GM19395 (cell line): ENCODE results near the gene SLC15A3.

Experiments used
- ATAC-seq: cut with Tn5 transposase; IDR thresholded peaks from one replicate; pipeline ENCODE4 v1.9.1; 2021; ENCODE audit warnings: mild to moderate bottlenecking, moderate library complexity; ENCODE audit not compliant: unreplicated experiment

SLC15A3 gene

DNA sequence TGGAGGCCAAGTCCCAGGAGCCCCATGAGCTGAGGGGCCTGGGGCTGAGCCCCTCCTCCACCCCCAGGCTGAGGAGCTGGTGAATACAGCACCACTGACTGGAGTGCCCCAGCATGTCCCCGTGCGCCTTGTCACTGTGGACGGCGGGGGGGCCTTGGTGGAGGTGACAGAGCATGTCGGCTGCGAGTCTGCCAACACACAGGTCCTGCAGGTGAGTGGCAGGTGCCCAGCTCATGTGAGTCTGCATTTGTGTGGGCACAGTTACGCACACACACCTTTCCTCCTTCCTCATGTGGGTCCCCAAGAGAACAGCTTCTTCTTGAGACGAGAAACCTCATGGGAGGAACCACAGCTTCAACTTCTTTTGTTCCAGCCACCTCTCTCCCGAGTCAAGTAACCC lies 20.1 kb downstream of the SLC15A3 start:
- no peak for ATAC-seq

GRCh38 chr11:60930394-60930793 lies 21.6 kb downstream of the SLC15A3 start:
- ATAC-seq: no peak

DNA sequence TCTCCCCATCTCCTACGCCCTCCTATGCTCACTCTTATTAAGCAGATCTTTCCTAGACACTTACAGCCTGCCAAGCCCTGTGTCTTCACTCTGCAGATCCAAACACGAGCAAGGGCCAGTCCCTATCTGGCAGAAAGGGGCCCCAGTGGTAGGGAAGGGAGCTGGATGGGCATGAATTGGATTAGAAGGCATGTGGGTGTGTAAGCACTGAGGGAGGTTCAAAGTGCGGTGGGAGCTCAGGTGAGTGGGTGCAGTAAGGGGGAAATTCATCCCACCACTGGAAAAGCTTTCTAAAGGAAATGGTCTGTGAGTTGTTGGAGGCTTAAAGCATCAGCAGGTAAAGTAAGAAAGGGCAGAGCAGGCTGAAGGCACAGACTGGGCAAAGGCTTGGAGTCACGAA lies 22.2 kb downstream of the SLC15A3 start:
- no peak for ATAC-seq

GRCh38 chr11:60928563-60929001 lies 23.4 kb downstream of the SLC15A3 start:
- no peak for ATAC-seq

GRCh38 chr11:60927600-60927999 lies 24.4 kb downstream of the SLC15A3 start:
- no peak for ATAC-seq

- no peak for ATAC-seq
These were observed 24.8 kb downstream of the SLC15A3 start for GRCh38 chr11:60927061-60927592.

GRCh38 chr11:60926500-60926899 lies 25.5 kb downstream of the SLC15A3 start:
- ATAC-seq: no peak

- ATAC-seq: no peak
These were observed 26.1 kb downstream of the SLC15A3 start for GRCh38 chr11:60925868-60926267.

DNA sequence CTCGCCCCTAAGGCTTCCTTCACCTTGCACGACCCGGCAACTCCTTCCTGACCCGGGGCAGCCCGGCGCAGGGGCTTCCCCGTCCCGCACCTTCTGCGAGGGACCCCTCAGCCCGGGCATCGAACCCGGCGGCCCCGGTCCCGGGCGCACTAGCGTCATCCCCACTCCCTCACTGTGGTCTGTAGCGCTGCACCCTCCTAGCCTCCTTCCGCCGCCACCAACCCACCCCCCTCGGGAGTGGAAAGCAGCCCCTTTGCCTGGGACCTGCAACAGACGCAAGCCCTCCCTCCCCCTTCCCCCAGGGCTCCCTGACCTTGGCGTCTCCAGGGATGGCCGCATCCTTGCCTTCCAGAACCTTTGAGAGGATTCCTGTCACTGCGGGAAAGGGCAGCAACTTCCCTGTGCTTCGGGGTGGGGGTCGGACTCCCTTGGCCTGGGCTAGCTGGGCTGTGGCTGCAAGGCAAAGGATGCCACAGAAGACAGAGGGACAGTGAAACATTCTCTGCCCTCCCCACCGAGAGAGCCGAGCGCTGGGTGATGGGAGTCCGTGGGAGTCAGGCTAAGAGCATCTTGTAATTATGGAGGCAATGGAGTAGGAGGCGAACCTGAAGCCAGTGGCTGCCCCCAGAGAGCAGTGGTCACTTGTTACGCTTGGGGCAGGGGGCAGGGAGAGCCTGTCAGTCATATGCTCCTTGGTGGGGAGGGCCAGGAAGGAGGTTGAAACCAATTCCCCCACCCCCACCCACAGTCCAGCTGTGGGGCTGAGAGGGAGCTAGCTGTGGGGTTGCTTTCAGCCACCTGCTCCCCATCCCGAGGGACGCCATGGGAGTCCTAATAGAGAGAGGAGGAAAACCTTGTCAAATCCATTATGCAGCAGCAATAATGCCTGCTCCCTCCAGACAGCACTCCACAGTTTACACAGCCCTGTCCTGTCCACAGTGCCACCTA lies 26.8 kb downstream of the SLC15A3 start:
- ATAC-seq: no peak

- peak; percentile 55 for ATAC-seq
These were observed 27.7 kb downstream of the SLC15A3 start, which contains the start of gene TMEM132A for GRCh38 chr11:60924110-60924905. Gene TMEM132A, plus strand, starts transcription at chr11:60924460. Its CDS starts 174 bp downstream, at chr11:60924634.

DNA sequence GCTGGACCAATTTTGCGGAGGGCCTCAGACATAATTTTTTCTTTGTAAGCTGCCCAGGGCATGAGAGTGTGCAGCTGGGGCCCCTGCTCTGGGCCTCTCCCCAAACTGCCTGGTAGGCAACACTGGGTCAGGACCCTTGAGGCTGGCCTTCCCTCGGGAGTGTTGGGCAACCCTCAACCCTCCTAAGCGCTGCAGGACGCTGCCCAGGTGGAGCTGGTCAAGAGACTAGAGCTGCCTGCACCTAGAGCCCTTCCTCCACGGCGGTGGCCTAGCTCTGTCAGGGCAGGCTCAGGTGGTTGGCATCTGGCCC lies 28.2 kb downstream of the SLC15A3 start:
- ATAC-seq: no peak

DNA sequence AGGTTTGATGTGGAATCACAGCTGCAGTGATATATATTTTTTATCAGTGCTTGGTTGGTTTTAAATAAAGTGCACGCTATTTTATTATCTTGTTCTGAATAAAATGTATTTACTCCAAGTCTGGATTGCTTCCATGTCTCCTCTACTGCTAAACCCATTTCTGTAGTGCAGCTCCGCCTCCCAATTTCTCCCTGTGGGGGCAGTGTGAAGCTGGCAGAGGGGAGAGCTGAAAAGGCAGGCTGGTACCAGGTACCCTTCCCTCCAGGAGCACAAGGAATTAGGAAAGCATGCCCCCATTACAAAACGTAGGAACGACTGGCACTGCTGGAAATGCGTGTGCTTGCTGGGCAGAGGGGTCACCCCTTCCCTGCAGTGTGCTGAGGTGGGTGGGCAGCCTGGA lies 28.6 kb downstream of the SLC15A3 start:
- ATAC-seq: no peak

DNA sequence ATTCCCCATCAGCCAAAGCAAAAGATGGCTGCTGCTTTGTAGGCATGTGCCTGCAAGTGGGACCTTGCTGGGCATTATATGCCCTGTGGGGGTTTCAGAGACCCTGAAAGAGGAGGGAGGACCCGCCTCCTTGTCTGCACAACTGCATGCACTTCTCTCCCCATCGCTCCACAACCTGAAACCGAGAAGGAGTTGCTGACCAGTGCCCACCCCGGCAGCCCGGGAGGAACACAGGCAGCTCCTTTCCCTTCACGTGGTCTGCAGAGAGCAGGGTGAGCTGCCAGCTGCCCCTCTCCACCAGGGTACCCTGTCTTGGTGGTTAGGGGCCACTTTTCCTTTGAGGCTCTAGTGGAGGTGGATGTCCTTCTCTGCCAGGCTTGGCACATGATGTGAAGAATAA lies 29.1 kb downstream of the SLC15A3 start:
- ATAC-seq: no peak

DNA sequence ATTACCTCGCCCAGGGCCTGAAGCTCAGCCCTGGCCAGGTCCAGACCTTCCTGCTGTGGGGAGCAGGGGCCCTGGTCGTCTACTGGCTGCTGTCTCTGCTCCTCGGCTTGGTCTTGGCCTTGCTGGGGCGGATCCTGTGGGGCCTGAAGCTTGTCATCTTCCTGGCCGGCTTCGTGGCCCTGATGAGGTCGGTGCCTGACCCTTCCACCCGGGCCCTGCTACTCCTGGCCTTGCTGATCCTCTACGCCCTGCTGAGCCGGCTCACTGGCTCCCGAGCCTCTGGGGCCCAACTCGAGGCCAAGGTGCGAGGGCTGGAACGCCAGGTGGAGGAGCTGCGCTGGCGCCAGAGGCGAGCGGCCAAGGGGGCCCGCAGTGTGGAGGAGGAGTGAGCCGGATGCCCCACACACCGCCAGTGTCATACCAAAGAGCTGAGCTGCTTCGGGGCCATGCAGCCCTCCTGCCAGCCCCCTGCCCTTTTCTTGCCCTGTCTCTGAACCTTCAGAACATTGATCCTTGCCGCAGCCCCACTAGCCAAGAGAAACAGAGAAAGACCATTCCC lies 30.1 kb downstream of the SLC15A3 start:
- no peak for ATAC-seq

DNA sequence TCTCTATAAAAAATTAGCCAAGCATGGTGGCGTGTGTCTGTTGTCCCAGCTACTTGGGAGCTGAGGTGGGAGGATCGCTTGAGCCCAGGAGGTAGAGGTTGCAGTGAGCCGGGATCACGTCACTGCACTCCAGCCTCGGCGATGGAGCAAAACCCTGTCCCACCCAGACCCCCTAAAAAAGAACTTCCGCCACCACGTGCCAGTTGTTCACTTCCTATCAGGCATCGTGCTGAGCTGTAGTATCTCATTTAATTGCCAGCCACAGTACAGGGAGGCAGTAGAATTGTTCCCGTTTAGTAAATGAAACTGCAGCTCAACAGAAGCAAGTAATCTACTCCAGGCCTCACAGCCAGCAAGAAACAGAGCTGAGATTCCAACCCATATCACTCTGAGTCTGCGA lies 30.7 kb downstream of the SLC15A3 start:
- no peak for ATAC-seq

- ATAC-seq: no peak
These were observed 32.0 kb downstream of the SLC15A3 start for GRCh38 chr11:60919956-60920355.

- no peak for ATAC-seq
These were observed 32.7 kb downstream of the SLC15A3 start for GRCh38 chr11:60919320-60919719.

DNA sequence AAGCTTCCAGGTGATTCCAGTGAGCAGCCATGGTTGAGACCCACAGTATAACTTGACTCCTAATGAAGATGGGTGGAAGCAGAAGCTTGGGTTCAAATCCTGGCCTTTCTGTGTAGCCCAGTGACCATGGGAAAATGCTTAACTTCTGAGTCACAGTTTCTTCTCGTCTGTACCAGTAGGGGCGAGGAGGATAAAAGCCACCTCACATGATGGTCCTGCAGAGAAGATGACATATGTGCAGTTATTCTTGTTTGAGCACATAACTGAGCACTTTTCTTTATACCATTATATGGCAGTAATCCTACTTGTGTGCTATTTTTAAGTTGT lies 33.1 kb downstream of the SLC15A3 start:
- ATAC-seq: no peak

- no peak for ATAC-seq
These were observed 33.6 kb downstream of the SLC15A3 start for GRCh38 chr11:60918251-60918938.

DNA sequence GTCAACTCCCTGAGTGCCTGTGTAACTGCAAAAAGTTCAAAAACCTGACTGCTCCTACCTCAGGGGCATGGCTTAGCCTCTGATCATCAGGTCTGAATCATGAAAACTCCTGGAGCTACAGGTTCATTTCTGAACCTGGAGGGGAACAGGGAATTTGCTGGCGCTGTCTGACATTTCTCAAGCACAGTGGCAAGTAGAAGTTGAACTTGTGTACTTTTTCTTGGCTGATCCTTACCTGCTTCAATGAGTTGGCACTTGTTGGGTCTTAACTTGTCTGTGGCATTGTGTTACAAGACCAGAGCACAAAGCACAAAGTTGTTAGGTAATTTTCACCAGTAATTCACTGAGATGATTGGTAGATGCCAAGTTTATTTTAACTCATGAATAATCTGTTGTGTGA lies 34.7 kb downstream of the SLC15A3 start:
- ATAC-seq: no peak

- no peak for ATAC-seq
These were observed 35.2 kb downstream of the SLC15A3 start for GRCh38 chr11:60916669-60917206.
